Prostate gland (tissue), 2 donors: Measurements from ENCODE around the gene MACIR.

ENCODE experiments used
- POLR2AphosphoS5 ChIP-seq: sonication (generic); formaldehyde crosslinking; IDR thresholded peaks from one replicate; pipeline ENCODE4 v1.6.1; 2017; ENCODE audit warnings: antibody characterized with exemption
- TF ChIP-seq, protein P1 (sequence below), 4 experiments: fragments of 200-600 bp in 2 of 4; fragments of 450-650 bp in 2 of 4; sonication (generic) in 2 of 4; IDR thresholded peaks; 1 replicate in 3 of 4; 2 replicates in 1 of 4; pipeline ENCODE4 v1.5.1; 2016 to 2019; ENCODE audit warnings: antibody characterized with exemption in 4 of 4, mild to moderate bottlenecking in 2 of 4, moderate library complexity in 2 of 4

DNA sequence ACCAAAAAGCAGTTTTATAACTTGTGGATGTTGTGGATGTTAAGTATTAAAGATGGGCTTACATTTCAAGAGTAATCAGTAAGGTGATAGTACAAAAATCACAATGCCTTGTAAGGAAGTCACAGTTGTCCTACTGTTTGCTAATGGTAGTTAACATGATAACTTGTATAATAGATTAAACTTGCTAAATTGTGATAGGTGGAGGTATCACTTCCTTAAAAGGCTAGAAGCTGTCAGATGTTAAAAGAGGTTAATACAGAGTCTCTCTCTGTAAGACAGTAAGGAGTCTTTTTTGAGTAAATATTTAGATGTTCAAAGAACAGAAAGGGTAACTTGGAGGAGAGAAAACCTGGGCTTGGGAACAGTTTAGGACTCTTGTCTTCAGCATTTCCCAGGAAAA lies 14.2 kb upstream of the MACIR start:
- TF ChIP-seq, protein P1, sequence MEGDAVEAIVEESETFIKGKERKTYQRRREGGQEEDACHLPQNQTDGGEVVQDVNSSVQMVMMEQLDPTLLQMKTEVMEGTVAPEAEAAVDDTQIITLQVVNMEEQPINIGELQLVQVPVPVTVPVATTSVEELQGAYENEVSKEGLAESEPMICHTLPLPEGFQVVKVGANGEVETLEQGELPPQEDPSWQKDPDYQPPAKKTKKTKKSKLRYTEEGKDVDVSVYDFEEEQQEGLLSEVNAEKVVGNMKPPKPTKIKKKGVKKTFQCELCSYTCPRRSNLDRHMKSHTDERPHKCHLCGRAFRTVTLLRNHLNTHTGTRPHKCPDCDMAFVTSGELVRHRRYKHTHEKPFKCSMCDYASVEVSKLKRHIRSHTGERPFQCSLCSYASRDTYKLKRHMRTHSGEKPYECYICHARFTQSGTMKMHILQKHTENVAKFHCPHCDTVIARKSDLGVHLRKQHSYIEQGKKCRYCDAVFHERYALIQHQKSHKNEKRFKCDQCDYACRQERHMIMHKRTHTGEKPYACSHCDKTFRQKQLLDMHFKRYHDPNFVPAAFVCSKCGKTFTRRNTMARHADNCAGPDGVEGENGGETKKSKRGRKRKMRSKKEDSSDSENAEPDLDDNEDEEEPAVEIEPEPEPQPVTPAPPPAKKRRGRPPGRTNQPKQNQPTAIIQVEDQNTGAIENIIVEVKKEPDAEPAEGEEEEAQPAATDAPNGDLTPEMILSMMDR (IDR thresholded peaks at IDR 0.05): no peak
- no peak for TF ChIP-seq POLR2AphosphoS5
